AML-193 (cell line): ENCODE measurements around the gene MMP2.

Source experiments
- DNase-seq, 2 experiments: peaks; one replicate each; lab custom pipeline; 2025; lab: John Stamatoyannopoulos, UW

The MMP2 gene

GRCh38 chr16:55469821-55470532, 9.0 kb upstream of the MMP2 start:
- no peak for DNase-seq

GRCh38 chr16:55470533-55471371, 8.2 kb upstream of the MMP2 start:
- no peak for DNase-seq

- no peak for DNase-seq
Observed at GRCh38 chr16:55471448-55472097, 7.4 kb upstream of the MMP2 start.

GRCh38 chr16:55473587-55473986, 5.4 kb upstream of the MMP2 start:
- DNase-seq, result no peak

GRCh38 chr16:55474821-55475220, 4.2 kb upstream of the MMP2 start:
- DNase-seq, result no peak

- no peak for DNase-seq
Observed at GRCh38 chr16:55475919-55476318, 3.1 kb upstream of the MMP2 start.

GRCh38 chr16:55476625-55477533, 2.1 kb upstream of the MMP2 start:
- DNase-seq, result no peak

- no peak for DNase-seq
Observed at GRCh38 chr16:55477736-55478135, 1.3 kb upstream of the MMP2 start.

GRCh38 chr16:55479430-55480140, 587 bp downstream of the MMP2 start:
- no peak for DNase-seq

- DNase-seq, result no peak
Observed at GRCh38 chr16:55480228-55480655, 1.2 kb downstream of the MMP2 start.

GRCh38 chr16:55481023-55481422, 2.0 kb downstream of the MMP2 start:
- no peak for DNase-seq

GRCh38 chr16:55482056-55482455, 3.1 kb downstream of the MMP2 start:
- DNase-seq, result no peak

GRCh38 chr16:55487048-55487803, 8.2 kb downstream of the MMP2 start:
- no peak for DNase-seq

GRCh38 chr16:55488306-55488705, 9.3 kb downstream of the MMP2 start:
- no peak for DNase-seq

- DNase-seq, result no peak
Observed at GRCh38 chr16:55489119-55489955, 10.3 kb downstream of the MMP2 start.

GRCh38 chr16:55489956-55490265, 10.9 kb downstream of the MMP2 start:
- DNase-seq, result no peak

- DNase-seq, result no peak
Observed at GRCh38 chr16:55490301-55490700, 11.3 kb downstream of the MMP2 start.

- DNase-seq, result no peak
Observed at GRCh38 chr16:55491691-55492090, 12.7 kb downstream of the MMP2 start.

GRCh38 chr16:55492756-55493380, 13.9 kb downstream of the MMP2 start:
- DNase-seq, result no peak
